Nephron progenitor cell (in vitro differentiated cells): Measurements from ENCODE around the gene TATDN2.

Experiments
- DNase-seq: peaks from one replicate; pipeline ENCODE4 v3.0.0; 2021
- H3K27ac Mint-ChIP-seq: 2 replicates; pipeline ENCODE4 v1.8.0; 2021; ENCODE audit warnings: mild to moderate bottlenecking, moderate library complexity, mixed read lengths
- H3K27me3 Mint-ChIP-seq: 2 replicates; pipeline ENCODE4 v1.8.0; 2021; ENCODE audit warnings: mild to moderate bottlenecking, low read depth, mixed read lengths; ENCODE audit not compliant: poor library complexity
- H3K36me3 Mint-ChIP-seq: 2 replicates; pipeline ENCODE4 v1.8.0; 2021; ENCODE audit warnings: low read depth, mixed read lengths
- H3K4me1 Mint-ChIP-seq: 2 replicates; pipeline ENCODE4 v1.8.0; 2021; ENCODE audit warnings: mixed read lengths
- H3K4me3 Mint-ChIP-seq: 2 replicates; pipeline ENCODE4 v1.8.0; 2021; ENCODE audit warnings: mild to moderate bottlenecking, moderate library complexity, mixed read lengths
- H3K9me3 Mint-ChIP-seq: 2 replicates; pipeline ENCODE4 v1.8.0; 2021; ENCODE audit warnings: mild to moderate bottlenecking, moderate library complexity, mixed read lengths
- TF ChIP-seq, protein P1 (sequence below): fragments of 200-600 bp; sonication (generic); IDR thresholded peaks from 2 replicates; pipeline ENCODE4 v1.5.0; 2021; ENCODE audit warnings: antibody characterized with exemption

TATDN2 gene

DNA sequence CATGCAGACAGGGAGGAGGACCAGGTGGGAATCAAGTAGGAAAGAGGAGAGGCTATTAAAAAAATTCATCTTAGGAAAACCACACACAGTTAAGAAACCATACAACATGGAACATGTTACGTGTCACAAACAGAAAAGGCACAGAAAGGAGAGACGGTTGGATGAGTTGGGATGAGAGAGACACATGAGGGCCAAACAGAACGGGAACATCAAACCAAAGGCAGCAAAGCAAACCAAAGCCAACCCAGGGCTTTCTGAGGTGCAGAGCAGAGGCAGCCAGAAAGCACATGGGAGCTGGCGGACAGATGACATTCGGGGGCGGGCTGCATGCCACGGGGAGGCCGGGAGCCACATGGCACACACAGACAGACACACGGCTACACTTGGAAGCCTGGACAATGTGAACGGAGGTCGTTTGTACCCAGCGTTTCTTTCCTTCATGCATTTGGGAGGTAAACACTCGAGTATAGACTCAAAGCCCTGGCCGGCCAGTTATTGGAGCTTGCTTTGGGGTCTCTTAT lies 81.3 kb downstream of the TATDN2 start:
- H3K27me3 Mint-ChIP-seq, result peaks cover 94% of the 10 kb centered on the region
- TF ChIP-seq, protein P1, sequence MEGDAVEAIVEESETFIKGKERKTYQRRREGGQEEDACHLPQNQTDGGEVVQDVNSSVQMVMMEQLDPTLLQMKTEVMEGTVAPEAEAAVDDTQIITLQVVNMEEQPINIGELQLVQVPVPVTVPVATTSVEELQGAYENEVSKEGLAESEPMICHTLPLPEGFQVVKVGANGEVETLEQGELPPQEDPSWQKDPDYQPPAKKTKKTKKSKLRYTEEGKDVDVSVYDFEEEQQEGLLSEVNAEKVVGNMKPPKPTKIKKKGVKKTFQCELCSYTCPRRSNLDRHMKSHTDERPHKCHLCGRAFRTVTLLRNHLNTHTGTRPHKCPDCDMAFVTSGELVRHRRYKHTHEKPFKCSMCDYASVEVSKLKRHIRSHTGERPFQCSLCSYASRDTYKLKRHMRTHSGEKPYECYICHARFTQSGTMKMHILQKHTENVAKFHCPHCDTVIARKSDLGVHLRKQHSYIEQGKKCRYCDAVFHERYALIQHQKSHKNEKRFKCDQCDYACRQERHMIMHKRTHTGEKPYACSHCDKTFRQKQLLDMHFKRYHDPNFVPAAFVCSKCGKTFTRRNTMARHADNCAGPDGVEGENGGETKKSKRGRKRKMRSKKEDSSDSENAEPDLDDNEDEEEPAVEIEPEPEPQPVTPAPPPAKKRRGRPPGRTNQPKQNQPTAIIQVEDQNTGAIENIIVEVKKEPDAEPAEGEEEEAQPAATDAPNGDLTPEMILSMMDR, result no peak

GRCh38 chr3:10330319-10330718 lies 82.1 kb downstream of the TATDN2 start:
- no peak overlapping the region for H3K4me3 Mint-ChIP-seq
- no peaks in the 10 kb centered on the region for H3K4me1 Mint-ChIP-seq
- no peaks in the 10 kb centered on the region for H3K36me3 Mint-ChIP-seq
- H3K27ac Mint-ChIP-seq, result no peak overlapping the region
- TF ChIP-seq, protein P1, result no peak
- peaks cover 86% of the 10 kb centered on the region for H3K27me3 Mint-ChIP-seq
- DNase-seq, result no peak
- H3K9me3 Mint-ChIP-seq, result no peaks in the 10 kb centered on the region

More for the DNA sequence above, 81.3 kb downstream of the TATDN2 start:
- Mint-ChIP-seq H3K9me3 (no peaks in the 10 kb centered on the region), H3K4me1 (no peaks in the 10 kb centered on the region), H3K27ac (no peak overlapping the region), H3K4me3 (no peak overlapping the region), H3K36me3 (no peaks in the 10 kb centered on the region)
- DNase-seq, result no peak
